ENCODE measurements around the gene TNXB.

- TF ChIP-seq POLR2AphosphoS5 (IDR thresholded peaks at IDR 0.05; ENCODE audit: borderline replicate concordance, low read depth, low read length): no peak
- TF ChIP-seq EZH2 (IDR thresholded peaks at IDR 0.05): no peak
Observed at GRCh38 chr6:32149932-32150870, 41.1 kb upstream of the TNXB start.

Data from SK-N-MC (cell line).